Upper lobe of right lung (tissue), 1 donor: ENCODE measurements around the gene CCDC117. TPM values are rescaled to one million over a fixed set of nuclear protein-coding genes. Genes with fewer than 3 reads are reported as not detected.

Experiments
- ATAC-seq: fragments of 200-7000 bp; cut with Tn5 transposase; one replicate; pipeline ENCODE4 v1.9.1; 2020; ENCODE audit warnings: mild to moderate bottlenecking, moderate library complexity
- DNase-seq: peaks from one replicate; pipeline ENCODE4 v3.0.0-alpha.2; 2020
- H3K27ac ChIP-seq: fragments of 200-600 bp; one replicate; pipeline ENCODE4 v1.8.0; 2022
- H3K27me3 ChIP-seq: fragments of 200-600 bp; one replicate; pipeline ENCODE4 v1.8.0; 2022; ENCODE audit warnings: mild to moderate bottlenecking
- H3K36me3 ChIP-seq: fragments of 200-600 bp; one replicate; pipeline ENCODE4 v1.8.0; 2022
- H3K4me1 ChIP-seq: fragments of 200-600 bp; one replicate; pipeline ENCODE4 v1.8.0; 2022
- H3K4me3 ChIP-seq: fragments of 200-600 bp; one replicate; pipeline ENCODE4 v1.8.0; 2022; ENCODE audit warnings: mild to moderate bottlenecking
- H3K9me3 ChIP-seq: fragments of 200-600 bp; one replicate; pipeline ENCODE4 v1.8.0; 2022
- CTCF ChIP-seq: fragments of 200-600 bp; IDR thresholded peaks from one replicate; pipeline ENCODE4 v1.8.0; 2022; ENCODE audit warnings: antibody characterized with exemption
- intact Hi-C: fragments of 100-400 bp; cut with DNase I; formaldehyde crosslinking; loops from one replicate; pipeline ENCODE4 v1.11.0; 2022
- total RNA-seq: library from RNA; stranded (reverse); fragmentation: NEBNext Ultra II Directional; extraction: Animal tissue kit (Norgen Biotek cat#: 25700); gene quantifications from one replicate; pipeline ENCODE4 v1.2.1, GENCODE V29; 2021
- donor health status: DM: no; HTN: yes; CAD: no; lungs with severe emphysema.

Gene CCDC117
- total RNA-seq, 1 donor from 2014 or later, result 19.7 TPM

- no peaks in the 10 kb centered on the region for H3K4me1 ChIP-seq
- no peaks in the 10 kb centered on the region for H3K27me3 ChIP-seq
- no peak for TF ChIP-seq CTCF
- no peak overlapping the region for H3K4me3 ChIP-seq
- H3K27ac ChIP-seq, result no peak overlapping the region
- no peaks in the 10 kb centered on the region for H3K36me3 ChIP-seq
- intact Hi-C loops, result no loop called here
- DNase-seq (no peak), ATAC-seq (no peak)
- H3K9me3 ChIP-seq, result no peaks in the 10 kb centered on the region
Observed at GRCh38 chr22:28766628-28767027, 5.9 kb upstream of the CCDC117 start.

GRCh38 chr22:28768701-28769393 is 3.6 kb upstream of the CCDC117 start:
- H3K9me3 ChIP-seq, result no peaks in the 10 kb centered on the region
- H3K4me3 ChIP-seq, result no peak overlapping the region
- ATAC-seq (no peak), DNase-seq (no peak)
- no peaks in the 10 kb centered on the region for H3K36me3 ChIP-seq
- peaks cover 3% of the 10 kb centered on the region for H3K4me1 ChIP-seq
- no peak overlapping the region for H3K27ac ChIP-seq
- no peaks in the 10 kb centered on the region for H3K27me3 ChIP-seq
- no peak for TF ChIP-seq CTCF
- intact Hi-C loops, result no loop called here

GRCh38 chr22:28769394-28770085 is 3.0 kb upstream of the CCDC117 start:
- no peaks in the 10 kb centered on the region for H3K27me3 ChIP-seq
- H3K36me3 ChIP-seq, result no peaks in the 10 kb centered on the region
- intact Hi-C loops, result no loop called here
- no peak for TF ChIP-seq CTCF
- DNase-seq (no peak), ATAC-seq (no peak)
- H3K9me3 ChIP-seq, result no peaks in the 10 kb centered on the region
- no peak overlapping the region for H3K27ac ChIP-seq
- no peak overlapping the region for H3K4me3 ChIP-seq
- H3K4me1 ChIP-seq, result peaks cover 9% of the 10 kb centered on the region

- Histone ChIP-seq H3K4me3 (no peak overlapping the region), H3K27me3 (no peaks in the 10 kb centered on the region), H3K36me3 (peaks cover 14% of the 10 kb centered on the region), H3K4me1 (peaks cover 20% of the 10 kb centered on the region), H3K9me3 (no peaks in the 10 kb centered on the region), H3K27ac (no peak overlapping the region)
- no peak for DNase-seq
- no peak for TF ChIP-seq CTCF
- intact Hi-C loops, result no loop called here
- ATAC-seq, result no peak
Observed at GRCh38 chr22:28771195-28771791, 1.2 kb upstream of the CCDC117 start.

- Histone ChIP-seq H3K4me1 (peaks cover 23% of the 10 kb centered on the region), H3K27me3 (no peaks in the 10 kb centered on the region), H3K9me3 (no peaks in the 10 kb centered on the region), H3K27ac (peak overlapping the region; percentile 95), H3K4me3 (peak overlapping the region; percentile 88), H3K36me3 (peaks cover 33% of the 10 kb centered on the region)
- ATAC-seq (no peak), DNase-seq (no peak)
- intact Hi-C loops, result no loop called here
- TF ChIP-seq CTCF, result no peak
Observed at GRCh38 chr22:28773461-28773867, 969 bp downstream of the CCDC117 start.
